ENCODE results near the gene PIGH. TPM values are rescaled to one million over a fixed set of nuclear protein-coding genes. Genes with fewer than 3 reads are reported as not detected.

The PIGH gene
- total RNA-seq, 1 experiment from 2014 or later = 9.4 TPM

GRCh38 chr14:67567654-67568053 is 32.4 kb downstream of the PIGH start:
- Histone ChIP-seq H2AK5ac (ENCODE audit: insufficient read length, low read length) (no peak overlapping the region), H3K79me2 (ENCODE audit: insufficient read depth, low read length) (no peaks in the 10 kb centered on the region), H3K9me3 (ENCODE audit: control insufficient read depth, low read depth, low read length) (no peaks in the 10 kb centered on the region), H2AFZ (ENCODE audit: low read length) (no peak overlapping the region), H2BK12ac (ENCODE audit: insufficient read length, low read depth, low read length) (no peak overlapping the region), H3K56ac (ENCODE audit: insufficient read length, low read depth, low read length) (no peak overlapping the region), H2BK20ac (ENCODE audit: low read depth, low read length, poor library complexity, severe bottlenecking) (no peak overlapping the region), H4K8ac (replicated peaks; ENCODE audit: insufficient read length, low read depth, low read length) (no peak overlapping the region), H4K91ac (ENCODE audit: insufficient read length, low read depth, low read length) (no peak overlapping the region), H3K23ac (ENCODE audit: insufficient read length, low read depth, low read length) (no peak overlapping the region), H2BK120ac (ENCODE audit: low read depth, low read length, poor library complexity, severe bottlenecking) (no peak overlapping the region), H2BK15ac (ENCODE audit: low read depth, low read length) (no peak overlapping the region), H4K5ac (ENCODE audit: insufficient read length, low read depth, low read length) (no peak overlapping the region), H3K4me2 (ENCODE audit: insufficient read depth, insufficient read length, low read length) (no peak overlapping the region), H3K18ac (ENCODE audit: insufficient read length, low read depth, low read length) (no peak overlapping the region), H3K9ac (ENCODE audit: extremely low read depth, insufficient read length, low read length) (no peak overlapping the region), H2BK5ac (ENCODE audit: insufficient read length, low read length) (no peak overlapping the region), H4K20me1 (ENCODE audit: control insufficient read depth, insufficient read depth, insufficient read length) (no peaks in the 10 kb centered on the region), H3K4ac (ENCODE audit: low read depth, low read length) (no peak overlapping the region), H3K4me1 (ENCODE audit: insufficient read depth, low read length) (no peaks in the 10 kb centered on the region), H3K23me2 (ENCODE audit: insufficient read length, low read depth, low read length, poor library complexity, severe bottlenecking) (no peaks in the 10 kb centered on the region), H3K27ac (ENCODE audit: insufficient read length, low read depth, low read length) (no peak overlapping the region), H3K79me1 (ENCODE audit: insufficient read depth, low read depth, low read length, poor library complexity, severe bottlenecking) (no peaks in the 10 kb centered on the region), H3T11ph (ENCODE audit: low read length) (no peak overlapping the region), H3K27me3 (ENCODE audit: insufficient read depth, low read length) (no peaks in the 10 kb centered on the region), H3K14ac (ENCODE audit: insufficient read depth, low read length) (no peak overlapping the region)
- no peak overlapping the region; a peak in 1 of 5 replicates for H3K4me3 Mint-ChIP-seq
- H3K9me3 Mint-ChIP-seq = no peaks in the 10 kb centered on the region
- peaks cover 0 to 22% (median 7%) of the 10 kb centered on the region in 3 experiments; a peak in 6 of 7 replicates for H3K36me3 Mint-ChIP-seq (ENCODE audit: insufficient read depth in 1 of 3, low read depth in 3 of 3)
- peak overlapping the region in 2 of 3 experiments; percentile 80 to 82; a peak in 4 of 7 replicates for H3K27ac Mint-ChIP-seq
- no peak for DNase-seq
- peaks cover 18 to 25% of the 10 kb centered on the region in 2 experiments for H3K4me1 Mint-ChIP-seq
- no CpG with 5 or more reads among the region's 3 CpGs for WGBS (ENCODE audit: extremely low coverage, insufficient read length, low lambda C conversion rate)
- TF ChIP-seq CTCF (conservative IDR thresholded peaks at IDR 0.05) = no peak
- H3K27me3 Mint-ChIP-seq (ENCODE audit: low read depth) = no peaks in the 10 kb centered on the region
